H9 (cell line): ENCODE data around the gene ACBD6. TPM values are rescaled to one million over a fixed set of nuclear protein-coding genes. Genes with fewer than 3 reads are reported as not detected.

Experiments used
- DNase-seq: peaks from one replicate; pipeline ENCODE4 v3.0.0-alpha.2; 2017
- H2AFZ ChIP-seq: one replicate; pipeline ENCODE4 v1.6.1; 2013; ENCODE audit warnings: mild to moderate bottlenecking, low read length, control low read depth, moderate library complexity
- H2AK5ac ChIP-seq: 2 replicates; pipeline ENCODE4 v1.6.1; 2013; ENCODE audit warnings: low read length, control low read depth, mixed read lengths; ENCODE audit not compliant: insufficient read length
- H2BK120ac ChIP-seq: one replicate; pipeline ENCODE4 v1.6.1; 2013; ENCODE audit warnings: low read depth, mild to moderate bottlenecking, low read length, control low read depth, inconsistent platforms; ENCODE audit not compliant: poor library complexity, severe bottlenecking
- H2BK12ac ChIP-seq: 2 replicates; pipeline ENCODE4 v1.6.1; 2013; ENCODE audit warnings: low read length, control low read depth, mixed read lengths, low read depth; ENCODE audit not compliant: insufficient read length
- H2BK15ac ChIP-seq: 2 replicates; pipeline ENCODE4 v1.6.1; 2013; ENCODE audit warnings: low read depth, low read length, control low read depth
- H2BK20ac ChIP-seq: one replicate; pipeline ENCODE4 v1.6.1; 2013; ENCODE audit warnings: low read depth, mild to moderate bottlenecking, low read length, control low read depth, inconsistent platforms; ENCODE audit not compliant: poor library complexity, severe bottlenecking
- H2BK5ac ChIP-seq: 2 replicates; pipeline ENCODE4 v1.6.1; 2013; ENCODE audit warnings: low read length, control low read depth, mixed read lengths; ENCODE audit not compliant: insufficient read length
- H3K14ac ChIP-seq: 2 replicates; pipeline ENCODE4 v1.6.1; 2013; ENCODE audit warnings: low read length, control low read depth; ENCODE audit not compliant: insufficient read depth
- H3K18ac ChIP-seq: 2 replicates; pipeline ENCODE4 v1.6.1; 2013; ENCODE audit warnings: low read depth, mild to moderate bottlenecking, mixed read lengths, low read length, control low read depth; ENCODE audit not compliant: insufficient read length
- H3K23ac ChIP-seq: 2 replicates; pipeline ENCODE4 v1.6.1; 2013; ENCODE audit warnings: low read length, control low read depth, mixed read lengths, low read depth; ENCODE audit not compliant: insufficient read length
- H3K23me2 ChIP-seq: 2 replicates; pipeline ENCODE4 v1.6.1; 2013; ENCODE audit warnings: low read depth, mild to moderate bottlenecking, mixed read lengths, low read length, control low read depth; ENCODE audit not compliant: insufficient read length, poor library complexity, severe bottlenecking
- H3K27ac ChIP-seq: 2 replicates; pipeline ENCODE4 v1.5.1; 2013; ENCODE audit warnings: low read length, control low read depth, mixed read lengths, low read depth; ENCODE audit not compliant: insufficient read length
- H3K27me3 ChIP-seq: 2 replicates; pipeline ENCODE4 v1.6.1; 2013; ENCODE audit warnings: low read length, control low read depth, inconsistent platforms; ENCODE audit not compliant: insufficient read depth
- H3K4ac ChIP-seq: 2 replicates; pipeline ENCODE4 v1.6.1; 2013; ENCODE audit warnings: low read depth, mild to moderate bottlenecking, control low read depth, inconsistent platforms, low read length, moderate library complexity
- H3K4me1 ChIP-seq: 2 replicates; pipeline ENCODE4 v1.6.1; 2013; ENCODE audit warnings: low read length, control low read depth, inconsistent platforms; ENCODE audit not compliant: insufficient read depth
- H3K4me2 ChIP-seq: 2 replicates; pipeline ENCODE4 v1.6.1; 2013; ENCODE audit warnings: low read length, control low read depth, mixed read lengths; ENCODE audit not compliant: insufficient read length, insufficient read depth
- H3K56ac ChIP-seq: 2 replicates; pipeline ENCODE4 v1.6.1; 2013; ENCODE audit warnings: low read depth, mild to moderate bottlenecking, mixed read lengths, low read length, control low read depth; ENCODE audit not compliant: insufficient read length
- H3K79me1 ChIP-seq: 2 replicates; pipeline ENCODE4 v1.6.1; 2013; ENCODE audit warnings: low read depth, mild to moderate bottlenecking, moderate library complexity, low read length, control low read depth, inconsistent platforms; ENCODE audit not compliant: insufficient read depth, poor library complexity, severe bottlenecking
- H3K79me2 ChIP-seq: 2 replicates; pipeline ENCODE4 v1.6.1; 2013; ENCODE audit warnings: low read length, control low read depth, inconsistent platforms; ENCODE audit not compliant: insufficient read depth
- H3K9ac ChIP-seq: 2 replicates; pipeline ENCODE4 v1.6.1; 2013; ENCODE audit warnings: low read length, control low read depth, mixed read lengths; ENCODE audit not compliant: insufficient read length; ENCODE audit errors: extremely low read depth
- H3K9me3 ChIP-seq: one replicate; pipeline ENCODE4 v1.6.1; 2013; ENCODE audit warnings: low read depth, low read length, inconsistent platforms; ENCODE audit not compliant: control insufficient read depth
- H3T11ph ChIP-seq: one replicate; pipeline ENCODE4 v1.6.1; 2013; ENCODE audit warnings: mild to moderate bottlenecking, low read length, control low read depth, inconsistent platforms
- H4K20me1 ChIP-seq: one replicate; pipeline ENCODE4 v1.6.1; 2013; ENCODE audit not compliant: control insufficient read depth, insufficient read length, insufficient read depth
- H4K5ac ChIP-seq: 2 replicates; pipeline ENCODE4 v1.6.1; 2013; ENCODE audit warnings: low read depth, mild to moderate bottlenecking, mixed read lengths, low read length, control low read depth; ENCODE audit not compliant: insufficient read length
- H4K8ac ChIP-seq: replicated peaks from 2 replicates; pipeline ENCODE4 v1.6.1; 2013; ENCODE audit warnings: low read length, control low read depth, mixed read lengths, low read depth; ENCODE audit not compliant: insufficient read length
- H4K91ac ChIP-seq: 2 replicates; pipeline ENCODE4 v1.6.1; 2013; ENCODE audit warnings: low read depth, mild to moderate bottlenecking, moderate library complexity, mixed read lengths, low read length, control low read depth; ENCODE audit not compliant: insufficient read length
- H3K27ac Mint-ChIP-seq, 3 experiments: 2 replicates in 2 of 3; 3 replicates in 1 of 3; pipeline ENCODE4 v1.8.0; 2020 to 2021; ENCODE audit warnings: mixed read lengths in 3 of 3, mild to moderate bottlenecking in 1 of 3, moderate library complexity in 1 of 3
- H3K27me3 Mint-ChIP-seq: 2 replicates; pipeline ENCODE4 v1.8.0; 2021; ENCODE audit warnings: low read depth, mild to moderate bottlenecking, moderate library complexity, mixed read lengths
- H3K36me3 Mint-ChIP-seq, 3 experiments: 2 replicates in 2 of 3; 3 replicates in 1 of 3; pipeline ENCODE4 v1.8.0; 2020 to 2021; ENCODE audit warnings: low read depth in 3 of 3, mixed read lengths in 3 of 3; ENCODE audit not compliant: insufficient read depth in 1 of 3
- H3K4me1 Mint-ChIP-seq, 2 experiments: 2 replicates each; pipeline ENCODE4 v1.8.0; 2020; ENCODE audit warnings: mixed read lengths in 2 of 2
- H3K4me3 Mint-ChIP-seq, 2 experiments: 2 replicates in 1 of 2; 3 replicates in 1 of 2; pipeline ENCODE4 v1.8.0; 2020 to 2021; ENCODE audit warnings: mild to moderate bottlenecking in 2 of 2, mixed read lengths in 2 of 2, moderate library complexity in 1 of 2
- H3K9me3 Mint-ChIP-seq, 2 experiments: 2 replicates in 1 of 2; 3 replicates in 1 of 2; pipeline ENCODE4 v1.8.0; 2020; ENCODE audit warnings: mild to moderate bottlenecking in 2 of 2, mixed read lengths in 2 of 2, moderate library complexity in 1 of 2
- WGBS: extraction: QIAGEN DNeasy Blood & Tissue Kit; methylation state at CpG from one replicate; pipeline ENCODE4 v1.1.7; 2013; ENCODE audit warnings: missing lambda C conversion rate, low lambda C conversion rate, mixed read lengths; ENCODE audit not compliant: insufficient read length; ENCODE audit errors: extremely low coverage; 5-methylcytosine and 5-hydroxymethylcytosine counted together
- total RNA-seq: library from RNA; stranded (reverse); gene quantifications from 2 replicates; pipeline ENCODE4 v1.2.1, GENCODE V29; 2021
- TF ChIP-seq, protein P1 (sequence below): fragments of 200-600 bp; sonication (generic); conservative IDR thresholded peaks from 3 replicates; pipeline ENCODE4 v1.8.0; 2021; ENCODE audit warnings: antibody characterized with exemption, mild to moderate bottlenecking

ACBD6 gene
- total RNA-seq, 1 experiment from 2014 or later = 51.4 TPM

DNA sequence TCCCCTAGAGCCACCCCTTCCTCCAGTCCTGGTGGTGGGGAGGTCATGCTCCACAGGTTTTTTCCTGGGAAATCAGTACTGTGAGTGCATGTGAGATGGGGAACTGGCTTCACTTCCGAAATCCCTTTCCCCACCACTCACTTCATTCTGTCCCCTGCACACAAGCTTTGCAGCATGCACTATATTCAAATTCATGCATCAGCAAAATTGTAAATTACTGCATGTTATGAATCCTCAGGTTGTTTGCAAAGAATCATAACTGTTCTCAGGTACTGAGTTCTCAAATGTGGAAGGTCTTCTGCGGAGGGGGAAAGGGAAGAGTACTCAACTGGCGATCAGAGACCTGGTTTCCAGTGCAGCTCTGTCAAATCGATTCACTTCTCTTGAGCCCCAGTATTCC, 230.0 kb downstream of the ACBD6 start:
- H2BK20ac ChIP-seq = no peak overlapping the region
- no peaks in the 10 kb centered on the region for H3K79me2 ChIP-seq
- H3K27me3 ChIP-seq = no peaks in the 10 kb centered on the region
- DNase-seq = no peak
- H3K9me3 Mint-ChIP-seq = peaks cover 0 to 13% of the 10 kb centered on the region in 2 experiments; a peak in 2 of 5 replicates
- TF ChIP-seq, protein P1, sequence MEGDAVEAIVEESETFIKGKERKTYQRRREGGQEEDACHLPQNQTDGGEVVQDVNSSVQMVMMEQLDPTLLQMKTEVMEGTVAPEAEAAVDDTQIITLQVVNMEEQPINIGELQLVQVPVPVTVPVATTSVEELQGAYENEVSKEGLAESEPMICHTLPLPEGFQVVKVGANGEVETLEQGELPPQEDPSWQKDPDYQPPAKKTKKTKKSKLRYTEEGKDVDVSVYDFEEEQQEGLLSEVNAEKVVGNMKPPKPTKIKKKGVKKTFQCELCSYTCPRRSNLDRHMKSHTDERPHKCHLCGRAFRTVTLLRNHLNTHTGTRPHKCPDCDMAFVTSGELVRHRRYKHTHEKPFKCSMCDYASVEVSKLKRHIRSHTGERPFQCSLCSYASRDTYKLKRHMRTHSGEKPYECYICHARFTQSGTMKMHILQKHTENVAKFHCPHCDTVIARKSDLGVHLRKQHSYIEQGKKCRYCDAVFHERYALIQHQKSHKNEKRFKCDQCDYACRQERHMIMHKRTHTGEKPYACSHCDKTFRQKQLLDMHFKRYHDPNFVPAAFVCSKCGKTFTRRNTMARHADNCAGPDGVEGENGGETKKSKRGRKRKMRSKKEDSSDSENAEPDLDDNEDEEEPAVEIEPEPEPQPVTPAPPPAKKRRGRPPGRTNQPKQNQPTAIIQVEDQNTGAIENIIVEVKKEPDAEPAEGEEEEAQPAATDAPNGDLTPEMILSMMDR = no peak
- no peak overlapping the region for H2BK15ac ChIP-seq
- no peak overlapping the region for H4K5ac ChIP-seq
- no peak overlapping the region for H3K9ac ChIP-seq
- H3K4ac ChIP-seq = no peak overlapping the region
- peaks cover 2% of the 10 kb centered on the region for H3K27me3 Mint-ChIP-seq
- H3K36me3 Mint-ChIP-seq = peaks cover 39 to 48% (median 47%) of the 10 kb centered on the region in 3 experiments
- H2BK12ac ChIP-seq = no peak overlapping the region
- H3K4me3 Mint-ChIP-seq = no peak overlapping the region
- no peak overlapping the region for H3K4me2 ChIP-seq
- no peak overlapping the region for H3K18ac ChIP-seq
- H3K27ac ChIP-seq = no peak overlapping the region
- H3K9me3 ChIP-seq = no peaks in the 10 kb centered on the region
- peaks cover 9% of the 10 kb centered on the region; the same call in 1 of the 2 replicates for H3K4me1 ChIP-seq
- no peak overlapping the region for H2BK5ac ChIP-seq
- no peaks in the 10 kb centered on the region for H3K23me2 ChIP-seq
- H2BK120ac ChIP-seq = no peak overlapping the region
- H3K4me1 Mint-ChIP-seq = peaks cover 45 to 54% of the 10 kb centered on the region in 2 experiments
- no peak overlapping the region for H4K8ac ChIP-seq
- H2AFZ ChIP-seq = no peak overlapping the region
- no CpG with 5 or more reads among the region's 4 CpGs for WGBS
- no peak overlapping the region for H3K23ac ChIP-seq
- no peak overlapping the region for H2AK5ac ChIP-seq
- no peak overlapping the region for H3T11ph ChIP-seq
- H3K56ac ChIP-seq = no peak overlapping the region
- no peaks in the 10 kb centered on the region for H3K79me1 ChIP-seq
- H4K91ac ChIP-seq = no peak overlapping the region
- H3K14ac ChIP-seq = no peak overlapping the region
- H3K27ac Mint-ChIP-seq = peak overlapping the region in 2 of 3 experiments; percentile 6 to 69; a peak in 2 of 7 replicates
- no peaks in the 10 kb centered on the region for H4K20me1 ChIP-seq
